ENCODE results near the gene RHOV.

The RHOV gene

DNA sequence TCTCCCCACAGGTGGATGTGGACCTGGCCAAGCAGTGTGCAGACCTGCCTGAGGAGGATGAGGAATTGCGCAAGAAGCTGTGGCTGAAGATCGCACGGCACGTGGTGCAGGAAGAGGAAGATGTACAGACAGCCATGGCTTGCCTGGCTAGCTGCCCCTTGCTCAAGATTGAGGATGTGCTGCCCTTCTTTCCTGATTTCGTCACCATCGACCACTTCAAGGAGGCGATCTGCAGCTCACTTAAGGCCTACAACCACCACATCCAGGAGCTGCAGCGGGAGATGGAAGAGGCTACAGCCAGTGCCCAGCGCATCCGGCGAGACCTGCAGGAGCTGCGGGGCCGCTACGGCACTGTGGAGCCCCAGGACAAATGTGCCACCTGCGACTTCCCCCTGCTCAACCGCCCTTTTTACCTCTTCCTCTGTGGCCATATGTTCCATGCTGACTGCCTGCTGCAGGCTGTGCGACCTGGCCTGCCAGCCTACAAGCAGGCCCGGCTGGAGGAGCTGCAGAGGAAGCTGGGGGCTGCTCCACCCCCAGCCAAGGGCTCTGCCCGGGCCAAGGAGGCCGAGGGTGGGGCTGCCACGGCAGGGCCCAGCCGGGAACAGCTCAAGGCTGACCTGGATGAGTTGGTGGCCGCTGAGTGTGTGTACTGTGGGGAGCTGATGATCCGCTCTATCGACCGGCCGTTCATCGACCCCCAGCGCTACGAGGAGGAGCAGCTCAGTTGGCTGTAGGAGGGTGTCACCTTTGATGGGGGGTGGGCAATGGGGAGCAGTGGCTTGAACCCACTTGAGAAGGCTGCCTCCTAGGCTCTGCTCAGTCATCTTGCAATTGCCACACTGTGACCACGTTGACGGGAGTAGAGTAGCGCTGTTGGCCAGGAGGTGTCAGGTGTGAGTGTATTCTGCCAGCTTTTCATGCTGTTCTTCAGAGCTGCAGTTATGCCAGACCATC is 28.8 kb upstream of the RHOV start:
- DNase-seq = no peak

DNA sequence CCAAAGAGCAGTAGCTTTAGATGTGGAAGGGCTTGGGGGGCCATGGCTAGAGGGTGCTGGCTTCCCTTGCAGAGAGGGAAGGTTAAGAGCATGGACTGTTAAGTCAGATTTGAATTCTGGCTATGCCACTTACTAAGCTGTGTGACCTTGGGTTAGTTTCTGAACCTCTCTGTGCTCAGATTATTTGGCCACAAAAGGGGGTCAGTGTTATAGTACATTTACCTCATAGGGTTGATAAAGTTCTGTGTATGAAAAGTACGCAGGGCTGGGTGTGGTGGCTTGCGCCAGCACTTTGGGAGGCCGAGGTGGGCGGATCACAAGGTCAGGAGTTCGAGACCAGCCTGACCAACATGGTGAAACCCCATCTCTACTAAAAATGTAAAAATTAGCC is 27.0 kb upstream of the RHOV start:
- no peak for DNase-seq

DNA sequence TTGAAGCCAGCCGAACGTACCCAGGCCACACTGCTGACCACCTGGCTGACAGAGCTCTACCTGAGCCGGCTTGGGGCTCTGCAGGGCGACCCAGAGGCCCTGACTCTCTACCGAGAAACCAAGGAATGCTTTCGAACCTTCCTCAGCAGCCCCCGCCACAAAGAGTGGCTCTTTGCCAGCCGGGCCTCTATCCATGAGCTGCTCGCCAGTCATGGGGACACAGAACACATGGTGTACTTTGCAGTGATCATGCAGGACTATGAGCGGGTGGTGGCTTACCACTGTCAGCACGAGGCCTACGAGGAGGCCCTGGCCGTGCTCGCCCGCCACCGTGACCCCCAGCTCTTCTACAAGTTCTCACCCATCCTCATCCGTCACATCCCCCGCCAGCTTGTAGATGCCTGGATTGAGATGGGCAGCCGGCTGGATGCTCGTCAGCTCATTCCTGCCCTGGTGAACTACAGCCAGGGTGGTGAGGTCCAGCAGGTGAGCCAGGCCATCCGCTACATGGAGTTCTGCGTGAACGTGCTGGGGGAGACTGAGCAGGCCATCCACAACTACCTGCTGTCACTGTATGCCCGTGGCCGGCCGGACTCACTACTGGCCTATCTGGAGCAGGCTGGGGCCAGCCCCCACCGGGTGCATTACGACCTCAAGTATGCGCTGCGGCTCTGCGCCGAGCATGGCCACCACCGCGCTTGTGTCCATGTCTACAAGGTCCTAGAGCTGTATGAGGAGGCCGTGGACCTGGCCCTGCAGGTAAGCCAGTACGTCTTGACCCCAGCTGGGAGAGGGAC is 26.4 kb upstream of the RHOV start:
- no peak for DNase-seq

DNA sequence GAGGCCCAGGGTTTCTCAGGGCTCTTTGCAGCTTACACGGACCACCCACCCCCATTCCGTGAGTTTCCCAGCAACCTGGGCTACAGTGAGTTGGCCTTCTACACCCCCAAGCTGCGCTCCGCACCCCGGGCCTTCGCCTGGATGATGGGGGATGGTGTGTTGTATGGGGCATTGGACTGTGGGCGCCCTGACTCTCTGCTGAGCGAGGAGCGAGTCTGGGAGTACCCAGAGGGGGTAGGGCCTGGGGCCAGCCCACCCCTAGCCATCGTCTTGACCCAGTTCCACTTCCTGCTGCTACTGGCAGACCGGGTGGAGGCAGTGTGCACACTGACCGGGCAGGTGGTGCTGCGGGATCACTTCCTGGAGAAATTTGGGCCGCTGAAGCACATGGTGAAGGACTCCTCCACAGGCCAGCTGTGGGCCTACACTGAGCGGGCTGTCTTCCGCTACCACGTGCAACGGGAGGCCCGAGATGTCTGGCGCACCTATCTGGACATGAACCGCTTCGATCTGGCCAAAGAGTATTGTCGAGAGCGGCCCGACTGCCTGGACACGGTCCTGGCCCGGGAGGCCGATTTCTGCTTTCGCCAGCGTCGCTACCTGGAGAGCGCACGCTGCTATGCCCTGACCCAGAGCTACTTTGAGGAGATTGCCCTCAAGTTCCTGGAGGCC is 25.6 kb upstream of the RHOV start:
- no peak for DNase-seq

DNA sequence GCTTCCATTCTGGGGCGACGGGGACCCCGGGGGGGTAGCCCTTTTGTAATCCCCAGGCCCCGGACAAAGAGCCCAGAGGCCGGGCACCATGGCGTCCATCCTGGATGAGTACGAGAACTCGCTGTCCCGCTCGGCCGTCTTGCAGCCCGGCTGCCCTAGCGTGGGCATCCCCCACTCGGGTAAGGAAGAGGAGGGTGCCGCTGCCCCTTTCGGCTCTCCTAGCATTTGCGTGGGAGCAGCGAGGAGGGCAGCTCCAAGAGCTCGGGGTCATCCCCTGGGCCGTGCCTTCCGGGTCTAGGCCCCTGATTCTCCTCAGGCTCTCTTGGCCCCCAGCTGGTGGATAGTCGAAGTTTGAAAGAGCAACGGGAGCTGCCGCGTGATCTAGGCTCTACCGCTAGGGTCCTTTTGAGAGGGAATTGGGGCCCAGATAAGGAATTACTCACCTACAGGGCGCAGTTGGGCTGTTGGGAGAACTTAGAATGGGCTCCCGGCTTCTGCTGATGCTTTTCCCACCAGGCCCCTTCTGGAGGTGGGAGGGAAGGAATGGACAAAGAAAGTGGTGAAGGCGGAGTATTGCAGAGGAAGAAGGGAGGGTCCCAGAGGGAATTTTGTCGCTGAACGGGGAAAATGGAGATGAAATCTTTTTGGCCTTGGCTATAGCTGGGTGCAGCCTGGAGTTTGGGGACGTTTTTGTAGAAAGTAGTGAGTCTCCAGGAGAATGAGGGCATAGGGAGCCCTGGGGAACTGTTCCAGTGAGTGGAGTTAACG is 20.8 kb upstream of the RHOV start:
- peak; percentile 58 for DNase-seq

GRCh38 chr15:40893733-40894680 is 20.0 kb upstream of the RHOV start, which contains the start of gene VPS18:
Gene VPS18, plus strand, starts transcription at chr15:40894450. Its CDS starts 319 bp downstream, at chr15:40894769.
- DNase-seq = peak; percentile 99

GRCh38 chr15:40893019-40893670 is 19.1 kb upstream of the RHOV start:
- no peak for DNase-seq

- no peak for DNase-seq
Measured at GRCh38 chr15:40892447-40893012, 18.5 kb upstream of the RHOV start.

- no peak for DNase-seq
Measured at GRCh38 chr15:40891810-40892446, 17.9 kb upstream of the RHOV start.

DNA sequence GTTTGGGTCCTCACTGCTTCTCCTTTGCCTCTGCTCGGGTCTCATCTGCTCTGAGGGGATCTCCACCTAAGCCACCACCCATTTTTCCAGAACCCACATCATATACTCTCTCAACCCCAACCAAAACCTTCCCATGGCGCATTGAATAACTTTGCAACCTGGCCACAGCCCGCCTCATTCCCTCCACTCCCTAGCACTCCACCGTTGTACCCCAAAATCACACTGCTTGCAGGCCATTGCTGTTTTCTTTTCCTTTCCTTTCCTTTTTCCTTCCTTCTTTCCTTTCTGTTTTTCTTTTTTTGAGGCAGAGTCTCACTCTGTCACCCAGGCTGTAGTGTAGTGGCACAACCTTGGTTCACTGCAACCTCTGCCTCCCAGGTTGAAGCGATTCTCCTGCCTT is 17.1 kb upstream of the RHOV start:
- DNase-seq = no peak

DNA sequence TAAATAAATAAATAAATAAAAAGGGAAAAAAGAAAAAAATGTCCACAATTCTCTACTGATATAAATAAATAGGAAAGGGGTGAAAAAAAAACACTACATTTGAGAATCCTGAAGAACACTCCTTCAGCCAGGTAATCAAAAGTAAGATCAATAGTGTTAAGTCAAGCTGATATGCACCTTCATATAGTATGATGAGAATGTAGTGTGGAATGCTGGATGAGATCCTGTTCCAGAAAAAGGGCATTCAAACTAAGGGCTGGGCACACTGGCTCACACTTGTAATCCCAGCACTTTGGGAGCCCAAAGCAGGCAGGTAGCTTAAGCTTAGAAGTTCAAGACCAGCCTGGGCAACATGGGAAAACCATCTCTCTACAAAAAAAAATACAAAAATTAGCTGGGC is 15.1 kb upstream of the RHOV start:
- DNase-seq = no peak

- DNase-seq = no peak
Measured at GRCh38 chr15:40886586-40886985, 12.6 kb upstream of the RHOV start.

- DNase-seq = no peak
Measured at GRCh38 chr15:40881351-40881750, 7.3 kb upstream of the RHOV start.

- DNase-seq = no peak
Measured at GRCh38 chr15:40879609-40880008, 5.6 kb upstream of the RHOV start.

DNA sequence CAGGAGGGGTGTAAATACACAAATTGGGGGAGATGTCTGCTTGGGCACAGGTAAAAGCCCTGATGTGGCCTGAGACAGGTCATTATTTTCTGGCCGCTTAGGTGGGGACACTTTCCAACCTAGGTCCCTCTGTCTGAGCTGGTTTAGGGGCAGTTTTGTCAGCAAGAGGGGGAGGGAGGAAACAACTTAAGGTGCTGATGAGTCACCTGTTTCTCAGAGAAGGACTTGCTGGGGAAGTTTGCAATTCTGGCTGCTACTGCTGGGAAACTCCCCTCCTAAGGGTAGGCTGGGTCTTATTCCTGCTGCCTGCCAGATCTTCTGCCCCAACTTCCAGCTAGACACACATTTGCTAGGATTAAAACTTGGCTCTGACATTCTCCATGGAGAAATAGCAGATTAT is 4.8 kb upstream of the RHOV start:
- DNase-seq = no peak

DNA sequence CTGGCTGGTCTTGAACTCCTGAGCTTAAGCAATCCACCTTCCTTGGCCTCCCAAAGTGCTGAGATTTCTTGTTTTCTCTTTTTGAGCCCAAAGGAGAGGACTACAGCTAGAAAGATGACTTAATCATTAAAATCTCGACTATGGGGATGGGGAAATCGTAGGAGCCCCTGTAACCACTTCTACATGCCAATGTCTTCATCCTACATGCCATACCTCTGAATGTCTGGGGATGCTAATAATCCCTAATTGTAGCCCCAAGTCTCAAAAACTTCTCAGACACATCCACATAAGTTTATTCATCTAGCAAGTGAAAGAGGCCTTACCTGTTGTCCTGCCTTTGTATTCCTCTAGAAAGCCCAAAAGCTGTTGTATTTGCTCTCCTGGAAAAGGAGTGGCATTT is 3.7 kb upstream of the RHOV start:
- no peak for DNase-seq

- no peak for DNase-seq
Measured at GRCh38 chr15:40875991-40876730, 2.1 kb upstream of the RHOV start.

DNA sequence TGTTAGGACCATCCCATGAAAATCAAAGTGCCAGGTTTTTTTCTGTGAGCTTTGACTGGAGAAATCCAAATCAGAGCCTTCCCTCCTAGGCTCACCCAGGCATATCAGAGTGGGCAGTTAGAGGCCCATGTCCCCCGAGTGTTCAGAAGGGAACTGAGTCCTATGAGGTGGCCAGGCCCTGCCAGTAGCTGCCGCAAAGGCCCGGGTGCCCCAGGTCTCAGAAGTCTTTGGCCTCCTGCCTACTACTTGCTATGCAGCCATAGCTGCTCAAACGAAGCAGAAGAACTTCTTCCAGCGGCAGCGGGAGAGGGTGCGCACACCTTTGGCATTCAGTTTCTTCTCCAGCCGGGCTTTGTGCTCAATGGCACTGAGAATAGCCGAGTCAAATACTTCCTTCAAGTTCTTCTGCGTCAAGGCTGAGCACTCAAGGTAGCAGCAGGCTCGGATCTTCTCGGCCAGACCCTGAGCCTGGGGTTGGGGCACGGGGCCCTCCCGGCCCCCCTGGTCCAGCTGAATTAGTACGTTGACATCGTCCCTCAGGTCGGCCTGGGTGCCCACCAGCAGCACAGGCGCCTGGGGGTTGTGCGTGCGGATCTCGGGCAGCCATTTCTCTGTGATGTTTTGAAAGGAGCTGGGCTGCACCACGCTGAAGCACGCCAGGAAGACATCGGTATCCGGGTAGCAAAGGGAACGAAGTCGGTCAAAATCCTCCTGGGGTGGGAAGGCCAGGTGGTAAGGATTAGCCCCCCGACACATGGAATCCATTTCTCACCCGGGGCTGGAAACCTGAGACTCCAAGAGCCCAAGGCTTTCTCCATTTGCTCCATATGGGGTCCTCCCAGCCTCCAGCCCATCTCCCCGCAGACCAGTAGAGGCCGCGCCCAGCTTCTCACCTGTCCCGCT is 992 bp downstream of the RHOV start:
- no peak for DNase-seq
